Activated naive CD4-positive, alpha-beta T cell treated with anti-CD3 and anti-CD28 coated beads, Interleukin-2, amount 50 U/mL, for 72 hours (primary cell): ENCODE results near the gene MLEC. TPM values are rescaled to one million over a fixed set of nuclear protein-coding genes. Genes with fewer than 3 reads are reported as not detected.
"Not testable (repeated sequence)": the region's sequence is repeated elsewhere in the genome, so short reads cannot be mapped to it uniquely, and the experiment has no call there.

ENCODE experiments used
- ATAC-seq, 2 donors: fragments of 150-1000 bp; cut with Tn5 transposase; 2 replicates each; pipeline ENCODE4 v1.10.0; 2021; ENCODE audit warnings: mild to moderate bottlenecking in 2 of 2, moderate library complexity in 2 of 2
- DNase-seq, 2 donors: peaks; one replicate each; pipeline ENCODE4 v3.0.0; 2021 to 2022; ENCODE audit warnings: low spot score in 2 of 2
- H3K27ac Mint-ChIP-seq, 2 donors: one replicate each; pipeline ENCODE4 v1.8.0; 2022; ENCODE audit warnings: mild to moderate bottlenecking in 2 of 2, mixed read lengths in 2 of 2
- H3K36me3 Mint-ChIP-seq, 2 donors: one replicate each; pipeline ENCODE4 v1.8.0; 2022; ENCODE audit warnings: mixed read lengths in 2 of 2
- H3K9me3 Mint-ChIP-seq, 2 donors: one replicate each; pipeline ENCODE4 v1.8.0; 2022; ENCODE audit warnings: mixed read lengths in 2 of 2
- total RNA-seq, 2 donors: library from RNA; stranded (reverse); gene quantifications; one replicate each; pipeline ENCODE4 v1.2.3, GENCODE V29; 2022

MLEC gene
- total RNA-seq, 2 donors from 2014 or later: 51.0 to 89.9 TPM

- Mint-ChIP-seq H3K36me3 (no peaks in the 10 kb centered on the region), H3K27ac (no peak overlapping the region), H3K9me3 (no peaks in the 10 kb centered on the region)
- ATAC-seq (no peak), DNase-seq (no peak)
Measured at GRCh38 chr12:120656008-120656407, 30.9 kb upstream of the MLEC start.

- DNase-seq (no peak), ATAC-seq (no peak)
- H3K27ac Mint-ChIP-seq: no peak overlapping the region
- no peaks in the 10 kb centered on the region for H3K36me3 Mint-ChIP-seq
- H3K9me3 Mint-ChIP-seq: no peaks in the 10 kb centered on the region
Measured at GRCh38 chr12:120658286-120659150, 28.4 kb upstream of the MLEC start.

GRCh38 chr12:120659151-120659525 is 27.8 kb upstream of the MLEC start:
- no peaks in the 10 kb centered on the region for H3K36me3 Mint-ChIP-seq
- no peaks in the 10 kb centered on the region for H3K9me3 Mint-ChIP-seq
- no peak for ATAC-seq
- H3K27ac Mint-ChIP-seq: no peak overlapping the region
- DNase-seq: no peak

- DNase-seq (no peak), ATAC-seq (no peak)
- H3K36me3 Mint-ChIP-seq: no peaks in the 10 kb centered on the region
- H3K9me3 Mint-ChIP-seq: no peaks in the 10 kb centered on the region
- H3K27ac Mint-ChIP-seq: no peak overlapping the region
Measured at GRCh38 chr12:120661432-120661831, 25.5 kb upstream of the MLEC start.

- no peaks in the 10 kb centered on the region for H3K9me3 Mint-ChIP-seq
- ATAC-seq: no peak
- H3K27ac Mint-ChIP-seq: no peak overlapping the region
- H3K36me3 Mint-ChIP-seq: no peaks in the 10 kb centered on the region
- no peak for DNase-seq
Measured at GRCh38 chr12:120662879-120663278, 24.1 kb upstream of the MLEC start.

GRCh38 chr12:120663741-120664140 is 23.2 kb upstream of the MLEC start:
- Mint-ChIP-seq H3K36me3 (no peaks in the 10 kb centered on the region), H3K27ac (peak overlapping the region in 1 of 2 donors; percentile 73), H3K9me3 (no peaks in the 10 kb centered on the region)
- ATAC-seq: no peak
- no peak for DNase-seq

DNA sequence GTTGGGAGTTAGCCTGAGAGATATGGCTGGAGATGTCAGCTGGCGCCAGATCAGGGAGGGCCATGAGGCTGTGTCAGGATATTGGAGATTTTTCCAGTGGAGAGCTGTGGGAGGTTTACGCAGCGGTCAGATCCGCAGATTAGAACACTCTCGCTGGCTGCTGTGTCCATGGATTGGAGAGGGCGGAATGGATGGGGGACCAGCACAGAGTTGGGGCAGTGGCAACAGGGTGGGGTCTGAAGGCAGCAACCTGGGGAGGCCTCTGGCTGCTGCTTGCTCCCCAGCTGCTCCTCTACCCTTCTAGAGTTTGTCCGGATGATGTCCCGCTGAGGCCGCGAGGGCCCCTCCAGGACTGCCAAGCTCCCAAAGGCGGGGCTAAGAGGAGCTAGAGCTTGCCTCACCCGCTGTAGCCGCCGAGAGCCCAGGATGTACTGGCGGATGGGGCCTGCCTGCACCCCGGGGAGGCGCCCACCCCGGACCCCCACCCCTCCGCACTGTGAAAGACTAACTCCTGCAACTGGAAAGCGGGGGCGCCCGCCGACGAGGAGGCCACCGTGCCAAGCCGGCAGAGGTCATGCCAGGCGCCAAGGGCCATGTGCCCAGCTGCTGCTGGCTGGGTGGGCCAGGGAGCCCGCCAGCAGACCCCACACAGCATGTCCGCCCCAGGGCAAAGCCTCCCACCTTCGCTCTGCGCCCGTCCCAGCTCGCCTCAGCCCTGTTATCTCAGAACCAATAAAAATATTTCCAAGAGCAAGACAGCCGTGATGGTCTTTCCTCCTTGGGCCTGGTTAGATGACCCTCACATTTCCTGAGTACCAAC is 20.2 kb upstream of the MLEC start:
- DNase-seq: no peak
- Mint-ChIP-seq H3K36me3 (no peaks in the 10 kb centered on the region), H3K27ac (no peak overlapping the region), H3K9me3 (no peaks in the 10 kb centered on the region)
- ATAC-seq: no peak

- Mint-ChIP-seq H3K9me3 (no peaks in the 10 kb centered on the region), H3K36me3 (no peaks in the 10 kb centered on the region), H3K27ac (no peak overlapping the region)
- ATAC-seq (no peak), DNase-seq (no peak)
Measured at GRCh38 chr12:120668091-120668867, 18.7 kb upstream of the MLEC start.

GRCh38 chr12:120668868-120669840 is 17.8 kb upstream of the MLEC start:
- no peak overlapping the region for H3K27ac Mint-ChIP-seq
- ATAC-seq: no peak
- H3K9me3 Mint-ChIP-seq: no peaks in the 10 kb centered on the region
- DNase-seq: no peak
- H3K36me3 Mint-ChIP-seq: no peaks in the 10 kb centered on the region

DNA sequence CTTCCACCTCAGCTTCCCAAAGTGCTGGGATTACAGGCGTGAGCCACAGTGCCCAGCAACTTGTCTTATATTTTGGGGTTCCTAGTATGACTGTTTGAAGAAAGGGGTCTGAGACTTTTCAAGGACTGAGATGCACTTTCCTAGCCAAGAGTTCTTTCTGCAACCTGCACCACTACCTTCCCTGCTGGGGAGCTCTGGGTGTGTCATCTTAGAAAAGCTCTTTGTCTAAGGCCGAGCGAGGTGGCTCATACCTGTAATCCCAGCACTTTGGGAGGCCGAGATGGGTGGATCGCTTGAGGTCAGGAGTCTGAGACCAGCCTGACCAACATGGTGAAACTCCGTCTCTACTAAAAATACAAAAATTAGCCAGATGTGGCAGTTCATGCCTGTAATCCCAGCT is 16.7 kb upstream of the MLEC start:
- not testable (repeated sequence) for H3K9me3 Mint-ChIP-seq, H3K36me3 Mint-ChIP-seq, DNase-seq, H3K27ac Mint-ChIP-seq, ATAC-seq

- H3K36me3 Mint-ChIP-seq: no peaks in the 10 kb centered on the region
- H3K27ac Mint-ChIP-seq: no peak overlapping the region
- ATAC-seq: no peak
- DNase-seq: no peak
- no peaks in the 10 kb centered on the region for H3K9me3 Mint-ChIP-seq
Measured at GRCh38 chr12:120670667-120671066, 16.3 kb upstream of the MLEC start.

DNA sequence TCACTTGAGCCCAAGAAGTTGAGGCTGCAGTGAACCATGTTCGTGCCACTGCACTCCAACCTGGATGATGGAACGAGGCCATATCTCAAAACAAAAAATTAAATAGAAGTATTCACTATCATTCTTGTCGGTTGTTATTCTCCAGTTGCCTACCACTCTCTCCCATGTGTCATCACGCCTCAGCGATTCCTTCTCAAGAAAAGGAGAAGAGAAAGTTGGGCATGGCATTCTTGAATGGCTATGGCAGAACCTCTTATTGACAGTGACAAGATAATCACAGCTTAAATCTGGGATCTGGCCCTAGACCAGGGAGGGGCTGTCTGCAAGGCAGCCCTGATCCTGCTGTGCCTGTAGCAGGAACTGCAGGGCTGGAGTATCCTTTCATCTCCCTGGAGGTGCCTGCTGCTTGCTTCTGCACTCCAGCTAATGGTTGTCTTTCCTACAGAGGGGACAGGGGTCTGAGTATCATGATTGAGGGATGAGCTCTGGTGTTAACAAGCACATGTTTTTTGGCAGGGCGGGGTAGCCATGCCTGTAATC is 12.8 kb upstream of the MLEC start:
- Mint-ChIP-seq H3K9me3 (no peaks in the 10 kb centered on the region), H3K36me3 (no peaks in the 10 kb centered on the region), H3K27ac (no peak overlapping the region)
- DNase-seq (no peak), ATAC-seq (no peak)

DNA sequence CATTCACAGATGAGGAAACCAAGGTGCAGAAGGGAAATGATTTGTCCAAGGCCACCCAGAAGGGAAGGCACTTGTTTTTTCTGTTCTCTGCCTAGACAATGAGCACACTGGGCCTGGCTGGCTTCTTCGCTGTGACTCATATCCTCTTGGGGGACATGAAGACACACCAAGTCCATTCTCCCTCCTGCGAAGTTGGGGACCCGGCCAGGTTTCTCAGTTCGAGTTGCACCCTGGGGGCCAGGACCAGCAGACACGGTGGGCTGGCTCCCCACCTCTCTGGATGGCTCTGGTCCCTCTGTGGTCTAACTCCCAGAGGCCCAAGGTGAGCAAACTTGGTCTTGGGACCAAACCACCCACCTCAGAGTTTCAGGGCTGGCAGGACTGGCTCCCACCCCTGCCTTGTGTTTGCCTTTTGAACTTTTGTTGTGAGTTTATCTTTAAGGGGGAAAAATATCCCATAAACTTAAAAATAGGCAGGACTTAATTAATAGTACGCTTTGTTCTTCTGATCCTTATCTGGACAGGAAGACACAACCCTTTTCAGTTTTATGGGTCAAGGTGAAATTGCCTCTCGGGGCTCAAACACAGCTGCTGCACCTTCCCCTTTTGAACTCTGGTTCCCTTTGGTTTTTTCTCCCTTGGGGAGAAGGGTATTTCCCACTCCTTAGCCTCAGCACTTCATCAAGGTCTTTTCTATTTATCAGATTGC is 9.0 kb upstream of the MLEC start:
- H3K27ac Mint-ChIP-seq: no peak overlapping the region
- ATAC-seq: peak; percentile 87 to 91

DNA sequence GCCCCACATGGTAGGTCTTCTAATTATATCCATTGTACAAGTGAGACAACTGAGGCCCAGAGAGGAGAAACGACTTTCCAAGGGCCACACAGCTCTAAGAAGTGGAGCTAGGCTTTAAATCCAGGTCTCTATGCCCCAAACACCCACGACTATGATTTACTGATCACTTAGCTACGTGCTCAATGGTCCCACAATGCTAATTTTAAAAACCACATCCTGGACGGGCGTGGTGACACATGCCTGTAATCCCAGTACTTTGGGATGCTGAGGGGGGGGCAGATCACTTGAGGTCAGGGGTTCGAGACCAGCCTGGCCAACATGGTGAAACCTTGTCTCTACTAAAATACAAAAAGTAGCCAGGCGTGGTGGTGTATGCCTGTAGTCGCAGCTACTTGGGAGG is 8.4 kb upstream of the MLEC start:
- ATAC-seq: peak; percentile 21 to 40
- H3K27ac Mint-ChIP-seq: no peak overlapping the region
- no peaks in the 10 kb centered on the region for H3K36me3 Mint-ChIP-seq

More for the DNA sequence above, 9.0 kb upstream of the MLEC start:
- no peaks in the 10 kb centered on the region for H3K36me3 Mint-ChIP-seq
- H3K9me3 Mint-ChIP-seq: no peaks in the 10 kb centered on the region
- DNase-seq: no peak

DNA sequence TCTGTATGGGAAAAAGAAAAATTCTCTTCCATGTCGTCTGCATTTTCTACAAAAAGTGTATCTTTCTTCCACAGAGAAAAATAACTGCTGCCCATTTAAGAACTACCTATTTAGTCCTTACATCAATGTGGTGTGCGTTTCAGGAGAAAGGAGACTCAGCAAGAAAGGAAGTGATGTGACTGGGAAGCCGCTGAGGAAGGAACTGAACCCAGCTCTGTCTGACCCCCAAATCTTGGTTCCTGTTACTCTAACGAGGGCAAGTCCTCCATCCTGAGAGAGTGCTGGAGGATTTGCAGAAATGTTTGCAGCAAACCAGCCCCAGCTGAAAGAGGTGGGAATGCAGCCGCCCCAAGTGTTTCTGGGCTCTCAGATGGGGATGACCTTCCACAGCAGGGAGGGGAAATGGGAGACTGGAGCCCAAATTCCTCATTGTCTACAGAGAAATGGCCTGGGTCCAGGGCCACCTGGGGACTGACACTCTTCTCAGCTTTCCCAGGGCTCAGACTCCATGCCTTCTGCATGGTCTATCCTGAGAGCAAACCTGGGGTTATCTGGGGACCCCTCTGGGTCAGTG is 6.7 kb upstream of the MLEC start:
- Mint-ChIP-seq H3K36me3 (no peaks in the 10 kb centered on the region), H3K9me3 (no peaks in the 10 kb centered on the region), H3K27ac (peak overlapping the region in 1 of 2 donors; percentile 69)
- DNase-seq (no peak), ATAC-seq (no peak)

More for the DNA sequence above, 8.4 kb upstream of the MLEC start:
- no peaks in the 10 kb centered on the region for H3K9me3 Mint-ChIP-seq
- no peak for DNase-seq
